Measurements from ENCODE around the gene CLK1. TPM values are rescaled to one million over a fixed set of nuclear protein-coding genes. Genes with fewer than 3 reads are reported as not detected.

Gene CLK1
- 33.9 and 35.2 TPM in 2 replicates for total RNA-seq (2021; fragmentation: NEBNext Ultra II Directional; extraction: Animal tissue kit (Norgen Biotek cat#: 25700))
- 9.7 and 22.3 TPM in 2 replicates for polyA plus RNA-seq (2011; rRNA removed)
- polyA plus RNA-seq (2011; cell fraction: cytosol; rRNA removed), result 19.6 TPM
- 9.2 TPM for polyA plus RNA-seq (2011; cell fraction: nucleus; rRNA removed)
- 15.8 to 34.8 TPM (median 17.2 TPM) in 4 replicates for polyA plus RNA-seq (2012, experiment 1 of 2)
- 4.8 TPM for polyA plus RNA-seq (2012, experiment 2 of 2)
- 44.8 TPM for polyA plus RNA-seq (2013, experiment 1 of 2)
- polyA plus RNA-seq (2013, experiment 2 of 2), result 37.5 TPM
- polyA minus RNA-seq (2011; rRNA and poly(A)+ RNA removed), result 9.1 and 11.8 TPM in 2 replicates
- 8.3 TPM for polyA minus RNA-seq (2011; cell fraction: cytosol; rRNA and poly(A)+ RNA removed)
- 31.8 TPM for polyA minus RNA-seq (2011; cell fraction: nucleus; rRNA and poly(A)+ RNA removed)
- long read RNA-seq, experiment 1, partial matches to known transcripts, result 1 of 4 reads
- long read RNA-seq, experiment 1, other reads (novel, unspliced or antisense), result 1 of 4 reads
- long read RNA-seq, experiment 2, transcript CLK1-204 (12 exons, 1,682 nt), result major isoform, 5 of 16 reads
- long read RNA-seq, experiment 2, partial matches to known transcripts, result 5 of 16 reads
- long read RNA-seq, experiment 2, other reads (novel, unspliced or antisense), result 0 of 16 reads

DNA sequence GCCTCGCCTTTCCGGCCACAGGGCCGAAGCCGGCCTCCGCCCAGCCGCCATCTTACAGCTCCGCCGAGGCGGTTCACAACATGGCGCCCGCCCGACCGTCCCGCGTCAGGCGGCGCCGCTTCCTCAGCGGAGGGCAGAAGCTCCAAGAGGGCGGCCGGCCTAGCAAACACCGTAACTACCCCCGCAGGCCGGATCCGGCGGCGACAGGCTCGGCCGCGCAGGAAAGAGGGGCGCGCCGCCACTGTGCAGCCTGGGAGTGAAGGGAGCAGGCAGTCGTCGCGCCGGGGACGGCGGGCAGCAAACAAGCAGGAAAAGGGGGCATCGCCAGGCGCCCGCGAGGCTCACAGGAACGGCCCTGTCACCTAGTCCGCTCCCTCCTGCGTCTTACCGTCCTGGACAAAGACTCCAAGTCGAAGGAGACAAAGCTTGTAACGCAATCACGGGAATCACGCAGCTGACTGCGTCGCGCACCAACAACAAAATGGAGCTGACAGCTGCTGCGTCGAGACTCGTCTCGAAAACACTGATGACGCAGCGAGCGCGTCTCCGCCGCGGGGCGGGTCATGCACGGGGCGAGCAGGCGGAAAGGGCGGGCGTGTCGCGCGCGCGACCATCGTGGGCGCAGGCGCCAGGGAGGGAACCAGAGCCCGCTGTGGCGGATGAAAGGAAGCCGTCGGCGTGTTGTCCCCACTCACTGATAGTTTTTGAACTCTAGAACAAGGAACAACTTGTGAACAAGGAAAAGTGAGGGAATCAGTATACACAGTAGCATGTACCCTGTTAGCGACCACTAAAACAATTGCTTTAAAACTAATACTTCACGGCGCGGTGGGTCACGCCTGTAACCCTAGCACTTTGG is at the start of gene CLK1:
CLK1 (minus strand) TSS at position 483 of the 859 bp plus-strand sequence. CDS start 2,796 bp downstream, outside the sequence.
- Histone ChIP-seq H2BK120ac (replicated peaks; ENCODE audit: low read depth, low read length) (peak within 1 kb of the TSS; percentile 72), H3K27ac (ENCODE audit: low read depth, low read length) (peak within 1 kb of the TSS; percentile 95), H4K20me1 (replicated peaks in 1 of 2; ENCODE audit: control insufficient read depth in 1 of 2, insufficient read depth in 2 of 2, low read length in 2 of 2) (peaks cover 0 to 4% of the 10 kb centered on the region in 2 experiments), H3K56ac (replicated peaks; ENCODE audit: insufficient read length, low read depth, low read length) (peak within 1 kb of the TSS; percentile 97), H3K79me1 (ENCODE audit: low read depth, low read length) (no peaks in the 10 kb centered on the region; the same call in 1 of the 2 replicates), H3K4ac (replicated peaks; ENCODE audit: insufficient read length, low read depth, low read length) (peak within 1 kb of the TSS; percentile 94), H3K23ac (ENCODE audit: insufficient read length) (no peak within 1 kb of the TSS), H3K4me2 (ENCODE audit: insufficient read depth in 1 of 2, low read depth in 2 of 2, low read length in 2 of 2) (peak within 1 kb of the TSS; percentile 90), H2BK20ac (ENCODE audit: low read length) (no peak within 1 kb of the TSS), H2BK15ac (ENCODE audit: low read length) (peak within 1 kb of the TSS; percentile 5; the same call in 1 of the 2 replicates), H3K27me3 (replicated peaks in 1 of 4; ENCODE audit: control insufficient read depth in 3 of 4, extremely low read depth in 1 of 4, insufficient read depth in 3 of 4, low read length in 3 of 4) (no peaks in the 10 kb centered on the region; a peak in 1 of 7 replicates), H3K18ac (ENCODE audit: extremely low read depth, low read length) (peak within 1 kb of the TSS; percentile 84), H4K8ac (ENCODE audit: extremely low read depth, insufficient read depth, low read length) (peak within 1 kb of the TSS; percentile 99), H3K9me3 (ENCODE audit: insufficient read depth in 2 of 2, low read depth in 1 of 2, low read length in 1 of 2) (no peaks in the 10 kb centered on the region), H4K5ac (ENCODE audit: insufficient read length, low read depth, low read length) (peak within 1 kb of the TSS; percentile 96), H3K4me3 (ENCODE audit: extremely low read depth in 1 of 4, insufficient read depth in 2 of 4, low read depth in 3 of 4, low read length in 4 of 4) (peak within 1 kb of the TSS; percentile 87 to 99 (median 94)), H2BK12ac (ENCODE audit: low read depth, low read length) (peak within 1 kb of the TSS; percentile 46; the same call in 1 of the 2 replicates), H3K9ac (replicated peaks in 1 of 4; ENCODE audit: extremely low read depth in 1 of 4, low read depth in 3 of 4, low read length in 3 of 4) (peak within 1 kb of the TSS; percentile 96 to 97 (median 96)), H3K23me2 (ENCODE audit: low read depth, low read length) (peaks cover 6% of the 10 kb centered on the region; the same call in 1 of the 2 replicates), H4K91ac (replicated peaks; ENCODE audit: insufficient read length, low read length) (peak within 1 kb of the TSS; percentile 61), H2AFZ (ENCODE audit: low read length) (peak within 1 kb of the TSS; percentile 81), H2BK5ac (ENCODE audit: low read depth, low read length) (peak within 1 kb of the TSS; percentile 98), H2AK5ac (ENCODE audit: low read depth, low read length) (peak within 1 kb of the TSS; percentile 95), H3K4me1 (replicated peaks in 1 of 4; ENCODE audit: control insufficient read depth in 3 of 4, insufficient read depth in 4 of 4, low read length in 3 of 4) (peaks cover 0 to 5% (median 0%) of the 10 kb centered on the region in 4 experiments; a peak in 1 of 7 replicates), H3K14ac (ENCODE audit: insufficient read length) (no peak within 1 kb of the TSS), H3K79me2 (ENCODE audit: control insufficient read depth in 1 of 2, insufficient read depth in 2 of 2, low read length in 2 of 2) (peaks cover 21 to 46% of the 10 kb centered on the region in 2 experiments), H3K36me3 (ENCODE audit: control insufficient read depth in 2 of 4, insufficient read depth in 4 of 4, low read length in 3 of 4) (peaks cover 0 to 20% (median 7%) of the 10 kb centered on the region in 4 experiments; a peak in 5 of 8 replicates)
- CTCF ChIA-PET (ENCODE audit: partially characterized antibody), result interaction anchor here (0.9 to 1.3 kb wide), 4 partner anchors 19 to 294 kb away, joined by 3 to 4 read pairs (median 4); no protein-coding TSS in a partner anchor
- WGBS, 2 experiments (ENCODE audit: extremely low coverage in 1 of 2, insufficient coverage in 1 of 2, insufficient read length in 1 of 2, insufficient replicate concordance in 2 of 2, low coverage in 1 of 2, low lambda C conversion rate in 2 of 2, missing lambda C conversion rate in 1 of 2), result 4% methylated on average over 75 of the region's 89 CpGs; no CpG with 5 or more reads in 1 of the 2 experiments
- DNase-seq (ENCODE audit: low read depth in 1 of 2, low spot score in 2 of 2) (peak in 1 of 2 experiments; percentile 89), FAIRE-seq (no peak)
- POLR2A ChIA-PET (ENCODE audit: partially characterized antibody), result interaction anchor here (0.6 to 3.0 kb wide), 29 partner anchors 9 to 1351 kb away, joined by 3 to 53 read pairs (median 5); partner anchors contain the start of genes BZW1, NIF3L1, PPIL3 and SGO2
- TF ChIP-seq, protein P1, sequence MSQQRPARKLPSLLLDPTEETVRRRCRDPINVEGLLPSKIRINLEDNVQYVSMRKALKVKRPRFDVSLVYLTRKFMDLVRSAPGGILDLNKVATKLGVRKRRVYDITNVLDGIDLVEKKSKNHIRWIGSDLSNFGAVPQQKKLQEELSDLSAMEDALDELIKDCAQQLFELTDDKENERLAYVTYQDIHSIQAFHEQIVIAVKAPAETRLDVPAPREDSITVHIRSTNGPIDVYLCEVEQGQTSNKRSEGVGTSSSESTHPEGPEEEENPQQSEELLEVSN (IDR thresholded peaks at IDR 0.05), result peak; percentile 67
- no peak for TF ChIP-seq CHD2 (IDR thresholded peaks at IDR 0.05; ENCODE audit: low read length)
- TF ChIP-seq, protein P2, sequence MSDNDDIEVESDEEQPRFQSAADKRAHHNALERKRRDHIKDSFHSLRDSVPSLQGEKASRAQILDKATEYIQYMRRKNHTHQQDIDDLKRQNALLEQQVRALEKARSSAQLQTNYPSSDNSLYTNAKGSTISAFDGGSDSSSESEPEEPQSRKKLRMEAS (IDR thresholded peaks at IDR 0.05), result peak; percentile 78
- peak; percentile 88 for TF ChIP-seq TAF7 (optimal IDR thresholded peaks at IDR 0.05; ENCODE audit: borderline replicate concordance, low read depth, low read length)
- TF ChIP-seq RBBP5 (IDR thresholded peaks at IDR 0.05; ENCODE audit: borderline replicate concordance, low read depth, low read length), result peak; percentile 85; the same call in 1 of the 2 replicates
- peak; percentile 87 for TF ChIP-seq PHF8 (conservative IDR thresholded peaks at IDR 0.05; ENCODE audit: low read depth, low read length)

All from H1 (cell line).